Cardiac fibroblast (primary cell): Measurements from ENCODE around the gene EDAR.

Source experiments
- DNase-seq, 2 donors: peaks; one replicate each; pipeline versions ENCODE4 v3.0.0 to v3.0.0-alpha.2; 2010; ENCODE audit warnings: low read depth in 2 of 2
- H3K4me3 ChIP-seq, 2 donors: replicated peaks in 1 of 2; 1 replicate in 1 of 2; 2 replicates in 1 of 2; pipeline ENCODE4 v1.5.1; 2011; ENCODE audit warnings: low read depth in 2 of 2, low read length in 2 of 2, mild to moderate bottlenecking in 2 of 2, moderate library complexity in 1 of 2
- CTCF ChIP-seq: IDR thresholded peaks from one replicate; pipeline ENCODE4 v1.5.1; 2011; ENCODE audit warnings: low read depth, mild to moderate bottlenecking, low read length, inconsistent platforms

EDAR gene

GRCh38 chr2:108910541-108911396, 78.3 kb downstream of the EDAR start:
- no peak for DNase-seq
- TF ChIP-seq CTCF = no peak

GRCh38 chr2:108910011-108910431, 79.0 kb downstream of the EDAR start:
- H3K4me3 ChIP-seq = no peak overlapping the region
- no peak for DNase-seq
- TF ChIP-seq CTCF = no peak

More at GRCh38 chr2:108910541-108911396, 78.3 kb downstream of the EDAR start:
- no peak overlapping the region for H3K4me3 ChIP-seq

GRCh38 chr2:108909275-108909823, 79.7 kb downstream of the EDAR start:
- no peak overlapping the region for H3K4me3 ChIP-seq
- TF ChIP-seq CTCF = no peak
- DNase-seq = no peak

GRCh38 chr2:108908713-108909070, 80.3 kb downstream of the EDAR start:
- no peak for TF ChIP-seq CTCF
- no peak for DNase-seq
- H3K4me3 ChIP-seq = no peak overlapping the region

GRCh38 chr2:108907822-108908712, 81.0 kb downstream of the EDAR start:
- H3K4me3 ChIP-seq = no peak overlapping the region
- TF ChIP-seq CTCF = no peak
- DNase-seq = no peak

GRCh38 chr2:108906403-108907077, 82.5 kb downstream of the EDAR start:
- H3K4me3 ChIP-seq = no peak overlapping the region
- TF ChIP-seq CTCF = no peak
- no peak for DNase-seq
